Measurements from ENCODE around the gene DLG3.

DLG3 gene

GRCh38 chrX:70527610-70528345, 83.1 kb downstream of the DLG3 start:
- DNase-seq, result no peak

GRCh38 chrX:70535198-70535597, 90.6 kb downstream of the DLG3 start:
- DNase-seq, result no peak

GRCh38 chrX:70549429-70549828, 104.8 kb downstream of the DLG3 start:
- DNase-seq, result no peak

GRCh38 chrX:70552130-70552704, 107.6 kb downstream of the DLG3 start:
- DNase-seq, result no peak

GRCh38 chrX:70553516-70553915, 108.9 kb downstream of the DLG3 start:
- DNase-seq, result no peak

GRCh38 chrX:70554081-70554480, 109.4 kb downstream of the DLG3 start:
- DNase-seq, result no peak

GRCh38 chrX:70554523-70554922, 109.9 kb downstream of the DLG3 start:
- no peak for DNase-seq

GRCh38 chrX:70554948-70555347, 110.3 kb downstream of the DLG3 start:
- no peak for DNase-seq

Data from stimulated activated CD4-positive, alpha-beta T cell treated with anti-CD3 and anti-CD28 coated beads, Interleukin-12 subunit alpha, Interleukin-12 subunit beta, amount 100 ng/mL, for 4 hours (primary cell).